GM21825 (cell line): ENCODE measurements around the gene IGDCC3.

ENCODE experiments used
- ATAC-seq: cut with Tn5 transposase; IDR thresholded peaks from one replicate; pipeline ENCODE4 v1.9.1; 2021; ENCODE audit warnings: mild to moderate bottlenecking, moderate library complexity; ENCODE audit not compliant: unreplicated experiment

Gene IGDCC3

GRCh38 chr15:65389226-65389625, 11.4 kb upstream of the IGDCC3 start:
- no peak for ATAC-seq

GRCh38 chr15:65388306-65389080, 10.7 kb upstream of the IGDCC3 start:
- no peak for ATAC-seq

- no peak for ATAC-seq
These were observed 9.1 kb upstream of the IGDCC3 start for GRCh38 chr15:65386886-65387285.

- no peak for ATAC-seq
These were observed 8.6 kb upstream of the IGDCC3 start for GRCh38 chr15:65386376-65386775.

- ATAC-seq, result no peak
These were observed 8.1 kb upstream of the IGDCC3 start for GRCh38 chr15:65385870-65386258.

GRCh38 chr15:65384895-65385869, 7.4 kb upstream of the IGDCC3 start:
- ATAC-seq, result peak; percentile 58

GRCh38 chr15:65384505-65384894, 6.7 kb upstream of the IGDCC3 start:
- no peak for ATAC-seq

GRCh38 chr15:65383991-65384390, 6.2 kb upstream of the IGDCC3 start:
- ATAC-seq, result no peak

GRCh38 chr15:65383456-65383855, 5.7 kb upstream of the IGDCC3 start:
- ATAC-seq, result no peak

- ATAC-seq, result no peak
These were observed 5.1 kb upstream of the IGDCC3 start for GRCh38 chr15:65382921-65383320.

GRCh38 chr15:65382146-65382491, 4.3 kb upstream of the IGDCC3 start:
- no peak for ATAC-seq

- ATAC-seq, result no peak
These were observed 3.8 kb upstream of the IGDCC3 start for GRCh38 chr15:65381445-65382145.

- no peak for ATAC-seq
These were observed 2.2 kb upstream of the IGDCC3 start for GRCh38 chr15:65379986-65380385.

GRCh38 chr15:65377105-65377975, 462 bp downstream of the IGDCC3 start:
- no peak for ATAC-seq

GRCh38 chr15:65376767-65377104, 1.1 kb downstream of the IGDCC3 start:
- no peak for ATAC-seq

GRCh38 chr15:65375871-65376607, 1.8 kb downstream of the IGDCC3 start:
- no peak for ATAC-seq

- no peak for ATAC-seq
These were observed 2.9 kb downstream of the IGDCC3 start for GRCh38 chr15:65374821-65375401.

GRCh38 chr15:65374334-65374733, 3.5 kb downstream of the IGDCC3 start:
- no peak for ATAC-seq

- ATAC-seq, result no peak
These were observed 4.6 kb downstream of the IGDCC3 start for GRCh38 chr15:65373163-65373651.

GRCh38 chr15:65372787-65373067, 5.1 kb downstream of the IGDCC3 start:
- ATAC-seq, result no peak
